ENCODE data around the gene OPCML.

DNA sequence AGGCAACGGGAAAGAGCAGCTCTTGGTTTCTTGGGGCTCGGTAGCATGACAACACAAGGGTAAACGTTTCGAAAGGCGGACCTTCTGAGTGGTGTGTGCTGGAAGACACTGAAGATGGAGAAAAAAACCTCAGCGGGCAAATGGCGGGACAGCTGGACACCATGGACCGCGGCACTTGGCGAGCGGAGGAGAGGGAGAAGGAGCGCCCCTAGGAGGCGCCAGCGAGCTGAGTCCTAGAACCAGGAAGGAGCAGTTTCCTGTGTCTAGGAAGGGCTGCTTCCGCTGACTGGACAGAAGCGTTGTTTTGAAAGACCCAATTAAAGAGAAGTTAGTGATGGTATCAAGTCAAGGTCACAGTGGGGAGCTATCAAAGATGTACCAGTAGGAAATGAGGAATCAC, 44.0 kb upstream of the OPCML start:
- TF ChIP-seq, protein P1, sequence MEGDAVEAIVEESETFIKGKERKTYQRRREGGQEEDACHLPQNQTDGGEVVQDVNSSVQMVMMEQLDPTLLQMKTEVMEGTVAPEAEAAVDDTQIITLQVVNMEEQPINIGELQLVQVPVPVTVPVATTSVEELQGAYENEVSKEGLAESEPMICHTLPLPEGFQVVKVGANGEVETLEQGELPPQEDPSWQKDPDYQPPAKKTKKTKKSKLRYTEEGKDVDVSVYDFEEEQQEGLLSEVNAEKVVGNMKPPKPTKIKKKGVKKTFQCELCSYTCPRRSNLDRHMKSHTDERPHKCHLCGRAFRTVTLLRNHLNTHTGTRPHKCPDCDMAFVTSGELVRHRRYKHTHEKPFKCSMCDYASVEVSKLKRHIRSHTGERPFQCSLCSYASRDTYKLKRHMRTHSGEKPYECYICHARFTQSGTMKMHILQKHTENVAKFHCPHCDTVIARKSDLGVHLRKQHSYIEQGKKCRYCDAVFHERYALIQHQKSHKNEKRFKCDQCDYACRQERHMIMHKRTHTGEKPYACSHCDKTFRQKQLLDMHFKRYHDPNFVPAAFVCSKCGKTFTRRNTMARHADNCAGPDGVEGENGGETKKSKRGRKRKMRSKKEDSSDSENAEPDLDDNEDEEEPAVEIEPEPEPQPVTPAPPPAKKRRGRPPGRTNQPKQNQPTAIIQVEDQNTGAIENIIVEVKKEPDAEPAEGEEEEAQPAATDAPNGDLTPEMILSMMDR (IDR thresholded peaks at IDR 0.05): no peak
- TF ChIP-seq POLR2A (IDR thresholded peaks at IDR 0.05; ENCODE audit: low read depth): no peak
- no peak for TF ChIP-seq EP300 (IDR thresholded peaks at IDR 0.05)

Data from esophagus muscularis mucosa (tissue), 4 donors.